ENCODE measurements around the gene TMEM41B. TPM values are rescaled to one million over a fixed set of nuclear protein-coding genes. Genes with fewer than 3 reads are reported as not detected.
"Not testable (repeated sequence)": the region's sequence is repeated elsewhere in the genome, so short reads cannot be mapped to it uniquely, and the experiment has no call there.

The TMEM41B gene
- total and polyA plus RNA-seq, 2 of the 4 experiments (the other 2 are of a cell fraction), result 20.8 to 21.5 TPM

DNA sequence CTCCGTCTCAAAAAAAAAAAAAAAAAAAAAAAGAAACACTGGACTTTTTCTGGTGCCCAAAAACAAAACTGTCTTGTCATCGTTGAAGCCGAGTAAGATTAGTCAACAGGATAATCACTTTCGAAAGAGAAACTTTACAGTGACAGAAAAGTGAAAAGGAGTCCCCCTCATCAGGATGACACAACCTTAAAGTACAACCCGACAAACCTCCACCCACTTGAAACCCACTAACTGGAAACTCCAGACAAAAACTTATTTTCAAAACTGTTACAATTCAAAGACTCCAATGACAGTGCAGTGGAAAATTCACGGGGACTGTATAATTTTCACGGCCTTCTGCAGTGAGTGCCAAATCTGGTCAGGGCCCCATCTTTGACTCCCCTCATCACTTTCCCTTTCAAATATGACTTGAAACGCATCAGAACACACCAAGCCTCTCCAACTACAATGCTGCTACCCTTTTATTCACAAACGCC is 50.5 kb downstream of the TMEM41B start:
- Histone ChIP-seq H2BK15ac (ENCODE audit: low read depth, low read length) (peak overlapping the region; percentile 32; the same call in 1 of the 3 replicates), H3K4me3 (ENCODE audit: insufficient read depth, low read depth, low read length) (peak overlapping the region; percentile 69), H4K5ac (ENCODE audit: low read depth, low read length) (peak overlapping the region; percentile 26; the same call in 1 of the 2 replicates), H2BK120ac (ENCODE audit: low read depth, low read length) (no peak overlapping the region), H3K23ac (ENCODE audit: low read depth, low read length) (peak overlapping the region; percentile 94), H2BK5ac (ENCODE audit: low read depth, low read length, poor library complexity, severe bottlenecking) (peak overlapping the region; percentile 73), H3K9ac (ENCODE audit: low read depth, low read length) (peak overlapping the region; percentile 90), H3K14ac (replicated peaks; ENCODE audit: low read depth, low read length) (peak overlapping the region; percentile 97), H4K20me1 (ENCODE audit: insufficient read depth, low read length) (peaks cover 44% of the 10 kb centered on the region), H2AFZ (replicated peaks; ENCODE audit: low read length, poor library complexity) (peak overlapping the region; percentile 90), H2BK20ac (ENCODE audit: low read depth, low read length) (no peak overlapping the region), H3K4me1 (ENCODE audit: control insufficient read depth, insufficient read depth, low read length) (peaks cover 10% of the 10 kb centered on the region), H3K9me1 (ENCODE audit: insufficient read depth, low read length) (peaks cover 4% of the 10 kb centered on the region; the same call in 1 of the 2 replicates), H3K4ac (ENCODE audit: low read depth, low read length) (peak overlapping the region; percentile 62; the same call in 1 of the 2 replicates), H4K91ac (ENCODE audit: insufficient read depth, low read depth, low read length) (peak overlapping the region; percentile 54; the same call in 1 of the 2 replicates), H3K27me3 (ENCODE audit: control insufficient read depth, insufficient read depth, low read length) (no peaks in the 10 kb centered on the region), H3K18ac (ENCODE audit: low read depth, low read length) (peak overlapping the region; percentile 53; the same call in 1 of the 2 replicates), H3K27ac (ENCODE audit: insufficient read depth, low read length) (peak overlapping the region; percentile 91), H2AK5ac (ENCODE audit: low read depth, low read length) (peak overlapping the region; percentile 6; the same call in 1 of the 2 replicates), H3K36me3 (ENCODE audit: control insufficient read depth, insufficient read depth, low read length) (no peaks in the 10 kb centered on the region), H4K8ac (ENCODE audit: low read depth in 2 of 2, low read length in 2 of 2) (peak overlapping the region; percentile 37 to 74; a peak in 3 of 4 replicates), H3K4me2 (ENCODE audit: low read depth, low read length) (peak overlapping the region; percentile 92), H3K79me1 (ENCODE audit: low read depth in 1 of 2, low read length in 2 of 2) (peaks cover 3 to 36% of the 10 kb centered on the region in 2 experiments; a peak in 3 of 4 replicates), H3K9me3 (ENCODE audit: control insufficient read depth, insufficient read depth, low read length) (no peaks in the 10 kb centered on the region), H3K56ac (ENCODE audit: extremely low read depth, insufficient read depth, low read length) (peak overlapping the region; percentile 82), H2AK9ac (replicated peaks; ENCODE audit: low read depth, low read length, poor library complexity) (peak overlapping the region; percentile 79)
- TF ChIP-seq NFE2L2 (IDR thresholded peaks at IDR 0.05; ENCODE audit: low read depth, low read length), result peak; percentile 67
- no peak for TF ChIP-seq RAD21 (IDR thresholded peaks at IDR 0.05; ENCODE audit: low read length)
- ATAC-seq (ENCODE audit: low read depth) (no peak; the same call in 1 of the 2 replicates), DNase-seq (peak; percentile 30)
- in situ Hi-C loops (cut with MboI; ENCODE audit: low sequenced_read_pairs) (no loop called here), intact Hi-C loops (cut with micrococcal nuclease) (loop anchor here (5.0 to 10.0 kb wide), 3 partner anchors 57 to 241 kb away; no protein-coding TSS in a partner anchor), dilution Hi-C loops (cut with HindIII; ENCODE audit: low sequenced_read_pairs, unreplicated experiment) (no loop called here)
- ChIA-PET CTCF (interaction anchor here (0.7 kb wide), 1 partner anchor 15 kb away, joined by 3 read pairs; no protein-coding TSS in a partner anchor), POLR2A (ENCODE audit: unreplicated experiment) (no interaction called here)
- BruUV-seq (replicated peaks), result no TSS peak
- 0% methylated on average over 3 of the region's 9 CpGs; no CpG with 5 or more reads in 1 of the 2 experiments for WGBS, 2 experiments (ENCODE audit: extremely low coverage in 2 of 2, insufficient read length in 1 of 2)

GRCh38 chr11:9260838-9261146 is 53.6 kb downstream of the TMEM41B start:
- H3K14ac ChIP-seq (replicated peaks; ENCODE audit: low read depth, low read length); H3K23ac ChIP-seq (ENCODE audit: low read depth, low read length); dilution Hi-C loops (cut with HindIII; ENCODE audit: low sequenced_read_pairs, unreplicated experiment); ATAC-seq (ENCODE audit: low read depth); BruUV-seq (replicated peaks); H3K4me3 ChIP-seq (ENCODE audit: insufficient read depth, low read depth, low read length); H2BK5ac ChIP-seq (ENCODE audit: low read depth, low read length, poor library complexity, severe bottlenecking); H2BK20ac ChIP-seq (ENCODE audit: low read depth, low read length); H3K18ac ChIP-seq (ENCODE audit: low read depth, low read length); H2BK120ac ChIP-seq (ENCODE audit: low read depth, low read length); H3K9me3 ChIP-seq (ENCODE audit: control insufficient read depth, insufficient read depth, low read length); POLR2A ChIA-PET (ENCODE audit: unreplicated experiment); H3K9me1 ChIP-seq (ENCODE audit: insufficient read depth, low read length); H3K4ac ChIP-seq (ENCODE audit: low read depth, low read length); H2AK9ac ChIP-seq (replicated peaks; ENCODE audit: low read depth, low read length, poor library complexity); H3K27ac ChIP-seq (ENCODE audit: insufficient read depth, low read length); H4K91ac ChIP-seq (ENCODE audit: insufficient read depth, low read depth, low read length); H3K27me3 ChIP-seq (ENCODE audit: control insufficient read depth, insufficient read depth, low read length); in situ Hi-C loops (cut with MboI; ENCODE audit: low sequenced_read_pairs); H3K4me2 ChIP-seq (ENCODE audit: low read depth, low read length); H4K8ac ChIP-seq (ENCODE audit: low read depth in 2 of 2, low read length in 2 of 2); H3K4me1 ChIP-seq (ENCODE audit: control insufficient read depth, insufficient read depth, low read length); H3K56ac ChIP-seq (ENCODE audit: extremely low read depth, insufficient read depth, low read length); H3K36me3 ChIP-seq (ENCODE audit: control insufficient read depth, insufficient read depth, low read length); H2AFZ ChIP-seq (replicated peaks; ENCODE audit: low read length, poor library complexity); H2BK15ac ChIP-seq (ENCODE audit: low read depth, low read length); DNase-seq; H3K9ac ChIP-seq (ENCODE audit: low read depth, low read length); H4K5ac ChIP-seq (ENCODE audit: low read depth, low read length); H2AK5ac ChIP-seq (ENCODE audit: low read depth, low read length): not testable (repeated sequence)
- H4K20me1 ChIP-seq (ENCODE audit: insufficient read depth, low read length), result peaks cover 64% of the 10 kb centered on the region
- intact Hi-C loops (cut with micrococcal nuclease), result loop anchor here (5.0 to 10.0 kb wide), 3 partner anchors 53 to 244 kb away; no protein-coding TSS in a partner anchor
- H3K79me1 ChIP-seq (ENCODE audit: low read depth in 1 of 2, low read length in 2 of 2), result peaks cover 3 to 50% of the 10 kb centered on the region in 2 experiments; a peak in 3 of 4 replicates
- no CpG with 5 or more reads among the region's 2 CpGs for WGBS, 2 experiments (ENCODE audit: extremely low coverage in 2 of 2, insufficient read length in 1 of 2)
- CTCF ChIA-PET, result interaction anchor here (0.6 to 0.7 kb wide), 3 partner anchors 13 to 86 kb away, joined by 3 to 7 read pairs (median 3); no protein-coding TSS in a partner anchor
